ENCODE results near the gene IVD. TPM values are rescaled to one million over a fixed set of nuclear protein-coding genes. Genes with fewer than 3 reads are reported as not detected.

IVD gene
- total and polyA plus RNA-seq, 2 of the 8 experiments (the other 6 are each of a cell fraction or from before 2014, with no cell fraction given) = 55.2 to 78.8 TPM

GRCh38 chr15:40458495-40459371 lies 53.1 kb downstream of the IVD start:
- Histone ChIP-seq H3K79me1 (ENCODE audit: low read depth, low read length) (peaks cover 44% of the 10 kb centered on the region), H3K79me2 (ENCODE audit: control insufficient read depth in 1 of 2, insufficient read depth in 2 of 2, low read length in 2 of 2) (peaks cover 6 to 71% of the 10 kb centered on the region in 2 experiments), H4K5ac (ENCODE audit: insufficient read length, low read depth, low read length) (no peak overlapping the region)
- TF ChIP-seq KDM5A (IDR thresholded peaks at IDR 0.05; ENCODE audit: low read length) (no peak), ZNF274 (IDR thresholded peaks at IDR 0.05; ENCODE audit: borderline replicate concordance, extremely low read depth, low read length) (no peak), BRCA1 (IDR thresholded peaks at IDR 0.05; ENCODE audit: low read depth, low read length) (no peak), MAX (IDR thresholded peaks at IDR 0.05) (no peak), ASH2L (IDR thresholded peaks at IDR 0.05; ENCODE audit: low read length) (no peak), SUZ12 (IDR thresholded peaks at IDR 0.05; ENCODE audit: low read length) (no peak), NRF1 (IDR thresholded peaks at IDR 0.05; ENCODE audit: low read depth, low read length) (no peak), HDAC6 (IDR thresholded peaks at IDR 0.05; ENCODE audit: low read depth, low read length) (no peak), BCL11A (IDR thresholded peaks at IDR 0.05; ENCODE audit: low read depth in 2 of 2, low read length in 2 of 2) (no peak)
- TF ChIP-seq, protein P1, sequence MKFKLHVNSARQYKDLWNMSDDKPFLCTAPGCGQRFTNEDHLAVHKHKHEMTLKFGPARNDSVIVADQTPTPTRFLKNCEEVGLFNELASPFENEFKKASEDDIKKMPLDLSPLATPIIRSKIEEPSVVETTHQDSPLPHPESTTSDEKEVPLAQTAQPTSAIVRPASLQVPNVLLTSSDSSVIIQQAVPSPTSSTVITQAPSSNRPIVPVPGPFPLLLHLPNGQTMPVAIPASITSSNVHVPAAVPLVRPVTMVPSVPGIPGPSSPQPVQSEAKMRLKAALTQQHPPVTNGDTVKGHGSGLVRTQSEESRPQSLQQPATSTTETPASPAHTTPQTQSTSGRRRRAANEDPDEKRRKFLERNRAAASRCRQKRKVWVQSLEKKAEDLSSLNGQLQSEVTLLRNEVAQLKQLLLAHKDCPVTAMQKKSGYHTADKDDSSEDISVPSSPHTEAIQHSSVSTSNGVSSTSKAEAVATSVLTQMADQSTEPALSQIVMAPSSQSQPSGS (IDR thresholded peaks at IDR 0.05; ENCODE audit: low read length) = no peak

More at GRCh38 chr15:40458495-40459371, 53.1 kb downstream of the IVD start:
- Histone ChIP-seq H4K8ac (ENCODE audit: extremely low read depth, insufficient read depth, low read length) (no peak overlapping the region; the same call in 1 of the 2 replicates), H3K4me3 (ENCODE audit: extremely low read depth in 1 of 4, insufficient read depth in 2 of 4, low read depth in 3 of 4, low read length in 4 of 4) (no peak overlapping the region), H3K9me3 (ENCODE audit: insufficient read depth in 2 of 2, low read depth in 1 of 2, low read length in 1 of 2) (no peaks in the 10 kb centered on the region), H3K23ac (ENCODE audit: insufficient read length) (no peak overlapping the region), H2BK120ac (replicated peaks; ENCODE audit: low read depth, low read length) (no peak overlapping the region), H3K4me2 (ENCODE audit: insufficient read depth in 1 of 2, low read depth in 2 of 2, low read length in 2 of 2) (no peak overlapping the region), H3K4me1 (replicated peaks in 1 of 4; ENCODE audit: control insufficient read depth in 3 of 4, insufficient read depth in 4 of 4, low read length in 3 of 4) (peaks cover 0 to 13% (median 5%) of the 10 kb centered on the region in 4 experiments; a peak in 6 of 7 replicates), H4K91ac (replicated peaks; ENCODE audit: insufficient read length, low read length) (no peak overlapping the region), H3K27me3 (replicated peaks in 1 of 4; ENCODE audit: control insufficient read depth in 3 of 4, extremely low read depth in 1 of 4, insufficient read depth in 3 of 4, low read length in 3 of 4) (no peaks in the 10 kb centered on the region), H2BK20ac (ENCODE audit: low read length) (no peak overlapping the region), H4K20me1 (replicated peaks in 1 of 2; ENCODE audit: control insufficient read depth in 1 of 2, insufficient read depth in 2 of 2, low read length in 2 of 2) (peaks cover 43 to 47% of the 10 kb centered on the region in 2 experiments), H3K27ac (ENCODE audit: low read depth, low read length) (no peak overlapping the region; the same call in 1 of the 2 replicates), H2AK5ac (ENCODE audit: low read depth, low read length) (no peak overlapping the region), H3K56ac (replicated peaks; ENCODE audit: insufficient read length, low read depth, low read length) (no peak overlapping the region), H2BK5ac (ENCODE audit: low read depth, low read length) (no peak overlapping the region), H2BK12ac (ENCODE audit: low read depth, low read length) (no peak overlapping the region), H3K18ac (ENCODE audit: extremely low read depth, low read length) (no peak overlapping the region), H2BK15ac (ENCODE audit: low read length) (no peak overlapping the region), H3K23me2 (ENCODE audit: low read depth, low read length) (no peaks in the 10 kb centered on the region), H3K4ac (replicated peaks; ENCODE audit: insufficient read length, low read depth, low read length) (no peak overlapping the region), H2AFZ (ENCODE audit: low read length) (no peak overlapping the region), H3K9ac (replicated peaks in 1 of 4; ENCODE audit: extremely low read depth in 1 of 4, low read depth in 3 of 4, low read length in 3 of 4) (no peak overlapping the region), H3K36me3 (ENCODE audit: control insufficient read depth in 2 of 4, insufficient read depth in 4 of 4, low read length in 3 of 4) (peaks cover 22 to 45% (median 41%) of the 10 kb centered on the region in 4 experiments), H3K14ac (ENCODE audit: insufficient read length) (no peak overlapping the region)
- FAIRE-seq (no peak), DNase-seq (ENCODE audit: low read depth in 1 of 2, low spot score in 2 of 2) (no peak)
- 93% methylated on average over 25 of the region's 37 CpGs; no CpG with 5 or more reads in 1 of the 2 experiments for WGBS, 2 experiments (ENCODE audit: extremely low coverage in 1 of 2, insufficient coverage in 1 of 2, insufficient read length in 1 of 2, insufficient replicate concordance in 2 of 2, low coverage in 1 of 2, low lambda C conversion rate in 2 of 2, missing lambda C conversion rate in 1 of 2)
- ChIA-PET CTCF (ENCODE audit: partially characterized antibody) (interaction anchor here (1.4 to 1.9 kb wide), 2 partner anchors 11 to 49 kb away, joined by 3 to 10 read pairs; partner anchors contain the start of gene CHST14), POLR2A (ENCODE audit: partially characterized antibody) (interaction anchor here (0.8 to 1.6 kb wide), 5 partner anchors 9 to 48 kb away, joined by 3 to 5 read pairs (median 3); no protein-coding TSS in a partner anchor)
